GM18508 (cell line): ENCODE measurements around the gene NEK4.
"Not testable (repeated sequence)": the region's sequence is repeated elsewhere in the genome, so short reads cannot be mapped to it uniquely, and the experiment has no call there.

Experiments
- ATAC-seq: cut with Tn5 transposase; IDR thresholded peaks from one replicate; pipeline ENCODE4 v1.9.1; 2021; ENCODE audit warnings: moderate number of reproducible peaks; ENCODE audit not compliant: insufficient read depth, unreplicated experiment

The NEK4 gene

GRCh38 chr3:52779837-52780585, 9.3 kb upstream of the NEK4 start:
- ATAC-seq = no peak

- ATAC-seq = peak; percentile 67
These were observed 8.5 kb upstream of the NEK4 start for GRCh38 chr3:52779011-52779836.

GRCh38 chr3:52777959-52778805, 7.4 kb upstream of the NEK4 start:
- no peak for ATAC-seq

GRCh38 chr3:52777127-52777958, 6.6 kb upstream of the NEK4 start, which contains the start of gene ITIH1:
Gene ITIH1 (plus strand): TSS chr3:52777599. CDS start chr3:52777616, 17 bp downstream.
- ATAC-seq = no peak

GRCh38 chr3:52776486-52776885, 5.7 kb upstream of the NEK4 start:
- ATAC-seq = not testable (repeated sequence)

- ATAC-seq = no peak
These were observed 5.1 kb upstream of the NEK4 start for GRCh38 chr3:52775877-52776276.

GRCh38 chr3:52774901-52775864, 4.4 kb upstream of the NEK4 start:
- ATAC-seq = no peak

- no peak for ATAC-seq
These were observed 3.5 kb upstream of the NEK4 start for GRCh38 chr3:52774066-52774713.

GRCh38 chr3:52773361-52774065, 2.8 kb upstream of the NEK4 start:
- no peak for ATAC-seq

GRCh38 chr3:52771702-52772101, 962 bp upstream of the NEK4 start:
- ATAC-seq = no peak

GRCh38 chr3:52771334-52771681, 568 bp upstream of the NEK4 start:
- no peak for ATAC-seq

- ATAC-seq = no peak
These were observed 819 bp downstream of the NEK4 start for GRCh38 chr3:52769786-52770455.

- no peak for ATAC-seq
These were observed 7.3 kb downstream of the NEK4 start for GRCh38 chr3:52763466-52763865.

- ATAC-seq = no peak
These were observed 14.6 kb downstream of the NEK4 start for GRCh38 chr3:52756141-52756540.

- ATAC-seq = no peak
These were observed 16.4 kb downstream of the NEK4 start for GRCh38 chr3:52754373-52754772.

GRCh38 chr3:52752045-52752660, 18.6 kb downstream of the NEK4 start:
- ATAC-seq = no peak

- ATAC-seq = no peak
These were observed 27.0 kb downstream of the NEK4 start for GRCh38 chr3:52743721-52744120.
